Measurements from ENCODE around the gene QKI.

Gene QKI

DNA sequence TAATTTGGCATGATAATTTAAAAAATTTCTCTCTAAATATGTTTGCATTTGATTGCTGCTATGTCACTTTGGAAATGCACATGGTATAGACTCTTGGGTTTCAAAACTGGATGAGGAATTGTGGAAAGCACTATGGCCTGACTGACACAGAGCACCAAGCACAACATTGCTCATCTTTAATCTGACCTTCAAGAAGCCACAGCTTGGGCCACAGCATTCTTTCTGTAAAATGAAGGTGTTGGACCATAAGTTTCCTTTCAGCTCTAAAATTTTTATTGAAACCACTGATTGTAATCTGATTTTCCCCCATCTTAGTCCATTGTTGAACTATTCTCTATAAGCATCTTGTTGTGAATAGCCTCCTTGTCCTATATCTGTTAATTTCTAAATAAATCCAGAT lies 41.0 kb downstream of the QKI start:
- H3K27ac ChIP-seq: no peak overlapping the region
- in situ Hi-C loops (cut with HindIII; ENCODE audit: low pct_ligation_motif_present, low sequenced_read_pairs): no loop called here
- no peaks in the 10 kb centered on the region for H3K36me3 ChIP-seq (replicated peaks)
- peak; percentile 54 for DNase-seq
- no peaks in the 10 kb centered on the region for H3K27me3 ChIP-seq (replicated peaks)
- TF ChIP-seq, protein P1, sequence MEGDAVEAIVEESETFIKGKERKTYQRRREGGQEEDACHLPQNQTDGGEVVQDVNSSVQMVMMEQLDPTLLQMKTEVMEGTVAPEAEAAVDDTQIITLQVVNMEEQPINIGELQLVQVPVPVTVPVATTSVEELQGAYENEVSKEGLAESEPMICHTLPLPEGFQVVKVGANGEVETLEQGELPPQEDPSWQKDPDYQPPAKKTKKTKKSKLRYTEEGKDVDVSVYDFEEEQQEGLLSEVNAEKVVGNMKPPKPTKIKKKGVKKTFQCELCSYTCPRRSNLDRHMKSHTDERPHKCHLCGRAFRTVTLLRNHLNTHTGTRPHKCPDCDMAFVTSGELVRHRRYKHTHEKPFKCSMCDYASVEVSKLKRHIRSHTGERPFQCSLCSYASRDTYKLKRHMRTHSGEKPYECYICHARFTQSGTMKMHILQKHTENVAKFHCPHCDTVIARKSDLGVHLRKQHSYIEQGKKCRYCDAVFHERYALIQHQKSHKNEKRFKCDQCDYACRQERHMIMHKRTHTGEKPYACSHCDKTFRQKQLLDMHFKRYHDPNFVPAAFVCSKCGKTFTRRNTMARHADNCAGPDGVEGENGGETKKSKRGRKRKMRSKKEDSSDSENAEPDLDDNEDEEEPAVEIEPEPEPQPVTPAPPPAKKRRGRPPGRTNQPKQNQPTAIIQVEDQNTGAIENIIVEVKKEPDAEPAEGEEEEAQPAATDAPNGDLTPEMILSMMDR (IDR thresholded peaks at IDR 0.05; ENCODE audit: low read depth, low read length, missing control alignments): no peak
- no peak overlapping the region for H3K4me3 ChIP-seq (ENCODE audit: low read depth, low read length)

DNA sequence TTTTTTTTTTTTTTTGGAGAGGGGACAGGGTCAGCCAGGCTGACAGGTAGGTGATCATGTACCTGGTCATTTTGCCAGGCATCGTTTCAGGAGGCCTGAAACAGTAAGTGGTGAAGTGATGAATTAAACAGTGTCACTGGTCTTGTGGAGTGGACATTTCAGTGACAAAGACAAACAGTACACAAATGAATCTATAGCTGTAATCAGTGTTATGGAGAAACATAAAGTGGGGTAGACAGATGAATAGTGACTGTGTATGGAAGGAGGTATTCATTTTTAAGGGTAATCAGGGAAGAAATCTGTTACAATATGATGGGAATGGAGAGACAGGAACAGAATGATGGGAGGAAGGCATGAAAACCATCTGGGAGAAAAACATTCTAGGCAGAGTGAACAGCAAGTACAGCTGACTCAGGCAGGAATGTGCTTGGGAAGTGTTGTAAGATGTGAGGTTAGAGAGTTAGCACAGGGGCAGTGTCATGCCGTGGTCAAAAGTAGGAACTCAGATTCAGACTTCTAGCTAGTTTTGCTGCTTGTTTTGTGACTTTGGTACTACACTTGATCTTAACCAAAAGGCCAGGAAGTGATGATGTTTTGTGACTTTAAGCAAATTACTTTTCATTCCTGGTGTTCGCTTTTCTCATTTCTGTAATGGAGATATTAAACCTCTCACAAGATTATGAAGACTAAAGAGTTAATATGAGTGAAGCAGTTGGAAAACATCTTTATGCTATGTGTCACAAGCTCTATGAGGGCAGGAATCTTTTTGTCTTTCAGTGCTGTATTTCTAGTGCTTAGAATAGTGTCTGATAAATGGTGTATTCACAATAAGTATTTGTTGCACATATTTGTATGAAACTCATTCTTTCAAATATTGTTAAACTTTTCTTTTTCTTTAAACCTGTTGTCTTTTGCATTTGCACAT lies 43.4 kb downstream of the QKI start:
- peak overlapping the region; percentile 61 for H3K27ac ChIP-seq
- no peak overlapping the region for H3K4me3 ChIP-seq (ENCODE audit: low read depth, low read length)
- in situ Hi-C loops (cut with HindIII; ENCODE audit: low pct_ligation_motif_present, low sequenced_read_pairs): no loop called here
- no peaks in the 10 kb centered on the region for H3K36me3 ChIP-seq (replicated peaks)
- no peaks in the 10 kb centered on the region for H3K27me3 ChIP-seq (replicated peaks)
- DNase-seq: peak; percentile 94
- TF ChIP-seq, protein P1 (IDR thresholded peaks at IDR 0.05; ENCODE audit: low read depth, low read length, missing control alignments): peak; percentile 11

DNA sequence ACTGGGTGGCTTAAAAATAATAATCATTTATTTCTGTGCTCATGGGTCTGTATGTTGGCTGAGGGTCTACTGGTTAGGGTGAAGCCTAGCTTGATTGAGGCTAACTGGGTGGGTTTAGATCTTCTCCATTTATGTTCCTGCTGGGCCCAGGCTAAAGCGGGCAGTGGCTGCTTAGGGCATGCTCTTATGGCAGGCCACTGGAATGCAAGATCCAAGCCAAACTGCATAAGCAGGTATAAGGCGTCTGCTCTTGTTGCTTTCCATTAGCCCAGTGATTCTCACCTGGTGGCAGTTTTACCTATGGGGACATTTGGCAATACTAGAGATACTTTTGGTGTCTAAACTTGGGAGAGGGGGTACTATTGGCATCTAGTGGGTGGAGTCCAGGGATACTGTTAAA lies 44.5 kb downstream of the QKI start:
- no peak overlapping the region for H3K4me3 ChIP-seq (ENCODE audit: low read depth, low read length)
- TF ChIP-seq, protein P1 (IDR thresholded peaks at IDR 0.05; ENCODE audit: low read depth, low read length, missing control alignments): no peak
- H3K36me3 ChIP-seq (replicated peaks): no peaks in the 10 kb centered on the region
- peak overlapping the region; percentile 61 for H3K27ac ChIP-seq
- no peaks in the 10 kb centered on the region for H3K27me3 ChIP-seq (replicated peaks)
- in situ Hi-C loops (cut with HindIII; ENCODE audit: low pct_ligation_motif_present, low sequenced_read_pairs): no loop called here
- no peak for DNase-seq

DNA sequence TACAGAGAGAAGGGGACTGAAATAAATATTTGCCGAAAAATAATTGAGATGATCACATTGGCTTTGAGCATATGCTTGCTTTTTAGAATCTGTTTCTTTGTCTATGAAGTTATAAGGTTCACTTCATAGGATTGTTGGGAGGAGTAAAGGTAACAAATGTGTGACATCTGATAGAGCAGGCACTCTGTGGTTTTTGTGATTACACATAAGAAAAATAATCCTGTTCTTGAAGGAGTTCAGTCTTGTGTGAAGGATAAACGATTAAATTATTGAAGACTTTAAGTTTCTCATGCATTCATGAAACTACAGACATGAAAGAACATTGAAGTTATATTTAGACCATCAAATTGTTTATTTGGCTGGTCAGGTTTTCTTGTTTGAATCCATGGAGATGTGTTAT lies 45.0 kb downstream of the QKI start:
- Histone ChIP-seq H3K36me3 (replicated peaks) (no peaks in the 10 kb centered on the region), H3K27ac (peak overlapping the region; percentile 61), H3K27me3 (replicated peaks) (no peaks in the 10 kb centered on the region), H3K4me3 (ENCODE audit: low read depth, low read length) (no peak overlapping the region)
- in situ Hi-C loops (cut with HindIII; ENCODE audit: low pct_ligation_motif_present, low sequenced_read_pairs): no loop called here
- no peak for DNase-seq
- TF ChIP-seq, protein P1 (IDR thresholded peaks at IDR 0.05; ENCODE audit: low read depth, low read length, missing control alignments): no peak

DNA sequence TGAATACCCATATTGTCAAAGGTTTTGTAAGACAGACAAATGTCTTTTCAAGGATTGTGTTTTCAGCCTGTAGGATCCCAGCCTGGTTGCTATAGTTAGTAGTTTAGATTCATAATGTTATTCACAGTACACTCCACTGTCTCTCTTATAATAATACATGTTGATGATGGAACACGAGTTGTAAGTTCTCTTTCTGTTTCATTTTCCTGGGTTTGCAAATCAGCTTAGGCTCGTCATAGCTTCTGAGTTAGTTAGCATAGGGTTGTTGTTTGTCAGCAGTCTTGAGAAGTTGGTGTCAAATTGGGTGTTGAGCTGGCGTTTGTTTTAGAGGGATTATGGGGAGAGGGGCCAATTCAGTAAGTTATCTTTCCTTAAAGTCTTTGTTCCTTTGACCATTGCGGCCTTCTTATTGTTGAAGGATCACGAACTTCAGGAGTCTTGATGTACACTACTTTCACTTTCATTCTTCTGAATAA lies 45.8 kb downstream of the QKI start:
- TF ChIP-seq, protein P1 (IDR thresholded peaks at IDR 0.05; ENCODE audit: low read depth, low read length, missing control alignments): no peak
- H3K27ac ChIP-seq: peak overlapping the region; percentile 61
- DNase-seq: peak; percentile 35
- H3K4me3 ChIP-seq (ENCODE audit: low read depth, low read length): peak overlapping the region; percentile 38
- no peaks in the 10 kb centered on the region for H3K36me3 ChIP-seq (replicated peaks)
- no peaks in the 10 kb centered on the region for H3K27me3 ChIP-seq (replicated peaks)
- in situ Hi-C loops (cut with HindIII; ENCODE audit: low pct_ligation_motif_present, low sequenced_read_pairs): no loop called here
